ENCODE data around the gene ATP11A.
A peak's percentile ranks its signal among the peaks of the same experiment; 100 is the strongest.
"Not testable (repeated sequence)": the region's sequence is repeated elsewhere in the genome, so short reads cannot be mapped to it uniquely, and the experiment has no call there.

ATP11A gene

GRCh38 chr13:112870737-112871287 is 181.0 kb downstream of the ATP11A start:
- DNase-seq: no peak

GRCh38 chr13:112871742-112872141 is 181.9 kb downstream of the ATP11A start:
- DNase-seq: no peak

GRCh38 chr13:112872657-112873631 is 183.1 kb downstream of the ATP11A start:
- DNase-seq: not testable (repeated sequence)

- DNase-seq: peak; percentile 38
Measured at GRCh38 chr13:112873851-112874750, 184.3 kb downstream of the ATP11A start.

- no peak for DNase-seq
Measured at GRCh38 chr13:112874751-112875300, 185.0 kb downstream of the ATP11A start.

GRCh38 chr13:112875627-112876026 is 185.8 kb downstream of the ATP11A start:
- no peak for DNase-seq

GRCh38 chr13:112876305-112877000 is 186.6 kb downstream of the ATP11A start:
- DNase-seq: no peak

GRCh38 chr13:112877066-112877465 is 187.2 kb downstream of the ATP11A start:
- DNase-seq: no peak

- no peak for DNase-seq
Measured at GRCh38 chr13:112877539-112877938, 187.7 kb downstream of the ATP11A start.

- DNase-seq: no peak
Measured at GRCh38 chr13:112877976-112878955, 188.4 kb downstream of the ATP11A start.

GRCh38 chr13:112879283-112879833 is 189.5 kb downstream of the ATP11A start:
- DNase-seq: no peak

GRCh38 chr13:112880221-112880641 is 190.4 kb downstream of the ATP11A start:
- DNase-seq: no peak

- no peak for DNase-seq
Measured at GRCh38 chr13:112880976-112881540, 191.2 kb downstream of the ATP11A start.

- DNase-seq: no peak
Measured at GRCh38 chr13:112881656-112882554, 192.1 kb downstream of the ATP11A start.

- no peak for DNase-seq
Measured at GRCh38 chr13:112882555-112883024, 192.8 kb downstream of the ATP11A start.

GRCh38 chr13:112883241-112883945 is 193.6 kb downstream of the ATP11A start:
- no peak for DNase-seq

GRCh38 chr13:112884700-112885099 is 194.9 kb downstream of the ATP11A start:
- DNase-seq: not testable (repeated sequence)

- DNase-seq: no peak
Measured at GRCh38 chr13:112885242-112885781, 195.5 kb downstream of the ATP11A start.

Data from activated CD4-positive, alpha-beta T cell treated with anti-CD3 and anti-CD28 coated beads, Interleukin-2, amount 50 U/mL, for 1 hour (primary cell).